Gastroesophageal sphincter (tissue), 2 donors: Measurements from ENCODE around the gene TADA3.

Experiments
- EP300 ChIP-seq: sonication (generic); formaldehyde crosslinking; IDR thresholded peaks from one replicate; pipeline ENCODE4 v1.6.1; 2017; ENCODE audit warnings: antibody characterized with exemption, mild to moderate bottlenecking
- POLR2A ChIP-seq, 2 donors: fragments of 450-650 bp; IDR thresholded peaks; one replicate each; pipeline ENCODE4 v1.6.1; 2017; ENCODE audit warnings: antibody characterized with exemption in 2 of 2, mild to moderate bottlenecking in 2 of 2, moderate library complexity in 1 of 2

GRCh38 chr3:9838856-9839255, 46.6 kb upstream of the TADA3 start:
- TF ChIP-seq EP300 (no peak), POLR2A (IDR thresholded peaks at IDR 0.05) (no peak)
